ENCODE data around the gene RNF144A.

RNF144A gene

GRCh38 chr2:7027411-7027810 lies 110.2 kb downstream of the RNF144A start:
- DNase-seq: no peak

- DNase-seq: no peak
Measured at GRCh38 chr2:7027956-7028655, 110.9 kb downstream of the RNF144A start.

GRCh38 chr2:7028846-7029245 lies 111.6 kb downstream of the RNF144A start:
- no peak for DNase-seq

- DNase-seq: no peak
Measured at GRCh38 chr2:7029291-7030059, 112.3 kb downstream of the RNF144A start.

GRCh38 chr2:7030810-7031209 lies 113.6 kb downstream of the RNF144A start:
- DNase-seq: no peak

- DNase-seq: peak; percentile 100
Measured at GRCh38 chr2:7031547-7032245, 114.5 kb downstream of the RNF144A start.

GRCh38 chr2:7032371-7032770 lies 115.2 kb downstream of the RNF144A start:
- DNase-seq: no peak

GRCh38 chr2:7033136-7033960 lies 116.1 kb downstream of the RNF144A start:
- no peak for DNase-seq

- no peak for DNase-seq
Measured at GRCh38 chr2:7034303-7034702, 117.1 kb downstream of the RNF144A start.

- DNase-seq: no peak
Measured at GRCh38 chr2:7035884-7036283, 118.7 kb downstream of the RNF144A start.

GRCh38 chr2:7037340-7038333 lies 120.4 kb downstream of the RNF144A start:
- DNase-seq: peak; percentile 56

GRCh38 chr2:7040547-7040946 lies 123.3 kb downstream of the RNF144A start:
- no peak for DNase-seq

GRCh38 chr2:7041421-7041820 lies 124.2 kb downstream of the RNF144A start:
- DNase-seq: no peak

GRCh38 chr2:7043690-7044089 lies 126.5 kb downstream of the RNF144A start:
- no peak for DNase-seq

GRCh38 chr2:7044253-7045250 lies 127.3 kb downstream of the RNF144A start:
- no peak for DNase-seq

- no peak for DNase-seq
Measured at GRCh38 chr2:7045601-7046590, 128.7 kb downstream of the RNF144A start.

GRCh38 chr2:7047661-7048060 lies 130.4 kb downstream of the RNF144A start:
- no peak for DNase-seq

GRCh38 chr2:7048762-7049294 lies 131.6 kb downstream of the RNF144A start:
- DNase-seq: no peak

- DNase-seq: no peak
Measured at GRCh38 chr2:7052404-7052803, 135.2 kb downstream of the RNF144A start.
